COR-L47 (cell line): ENCODE data around the gene ERCC6L2.

Source experiments
- DNase-seq: peaks from one replicate; lab custom pipeline; 2025; lab: John Stamatoyannopoulos, UW

ERCC6L2 gene

GRCh38 chr9:95920017-95920416, 44.5 kb downstream of the ERCC6L2 start:
- DNase-seq = no peak

DNA sequence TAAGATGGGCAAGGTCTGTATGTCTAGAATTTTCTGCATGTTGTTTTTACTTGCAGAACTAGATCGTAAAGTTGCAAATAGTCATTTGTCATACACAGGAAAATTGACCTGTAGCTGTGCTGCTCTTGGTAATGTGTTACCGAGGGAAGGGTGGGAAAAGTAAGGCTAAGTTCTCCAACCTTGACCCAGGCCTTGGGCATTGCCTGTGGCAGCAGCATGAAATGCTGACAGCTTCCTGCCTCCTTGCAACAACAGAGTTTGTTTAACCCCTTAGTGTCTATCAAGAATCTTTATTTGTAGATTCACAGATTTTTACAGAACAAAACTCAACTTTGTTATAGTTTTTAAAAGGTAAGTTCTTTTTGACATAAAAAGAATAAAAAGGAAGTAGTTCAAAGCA, 48.3 kb downstream of the ERCC6L2 start:
- no peak for DNase-seq

- no peak for DNase-seq
Observed at GRCh38 chr9:95924987-95925386, 49.5 kb downstream of the ERCC6L2 start.

DNA sequence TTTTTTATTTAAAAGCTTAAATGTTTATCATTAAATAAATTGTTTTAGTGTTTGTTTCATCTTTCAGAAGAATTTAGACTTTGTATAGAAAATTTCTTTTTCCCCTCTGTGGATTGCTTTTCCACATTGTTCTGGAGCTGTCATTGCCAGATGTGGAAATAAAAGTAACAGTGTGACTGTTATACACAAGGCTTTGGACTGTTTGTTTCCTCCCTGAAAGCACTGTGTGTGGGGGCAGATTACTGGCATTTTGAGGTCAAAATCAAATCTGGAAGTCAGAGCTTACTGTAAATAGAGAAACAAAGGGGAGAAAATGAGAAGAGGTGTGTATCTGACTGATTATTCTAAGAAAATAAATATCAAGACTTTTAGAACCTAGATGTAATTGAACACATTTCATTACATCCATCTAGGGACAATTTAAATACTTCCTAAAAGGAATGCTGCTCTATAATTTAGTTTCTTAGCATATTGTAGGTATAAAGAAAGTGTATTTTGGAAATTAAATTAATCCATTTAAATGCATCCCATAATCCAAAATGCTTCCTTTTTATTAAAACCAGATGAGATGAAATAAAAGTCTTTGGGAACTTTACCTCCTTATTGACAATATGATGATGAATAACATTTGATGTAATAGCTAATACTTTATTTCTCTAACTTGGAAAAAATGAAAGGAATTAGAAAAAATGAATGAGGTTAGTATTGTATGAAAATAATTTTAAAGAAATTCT, 51.9 kb downstream of the ERCC6L2 start:
- DNase-seq = no peak

DNA sequence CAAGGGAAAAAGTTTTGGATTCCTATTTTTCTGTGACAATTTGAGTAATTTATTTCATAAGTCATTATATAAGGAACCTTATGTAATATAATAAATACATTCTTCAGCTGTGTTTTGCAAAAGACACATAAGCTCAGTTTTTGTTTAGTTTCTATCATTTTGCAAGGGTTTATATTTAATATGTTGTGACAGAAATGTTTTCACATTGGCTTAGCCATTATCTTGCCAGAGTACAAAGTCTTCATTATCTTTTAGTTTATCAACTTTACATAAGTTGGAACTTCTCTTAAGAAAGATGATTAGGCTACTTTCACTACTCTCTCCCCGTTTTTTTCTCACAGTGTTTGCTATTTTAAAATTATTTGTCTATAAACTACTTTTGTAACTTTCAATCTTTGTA, 54.8 kb downstream of the ERCC6L2 start:
- DNase-seq = no peak

DNA sequence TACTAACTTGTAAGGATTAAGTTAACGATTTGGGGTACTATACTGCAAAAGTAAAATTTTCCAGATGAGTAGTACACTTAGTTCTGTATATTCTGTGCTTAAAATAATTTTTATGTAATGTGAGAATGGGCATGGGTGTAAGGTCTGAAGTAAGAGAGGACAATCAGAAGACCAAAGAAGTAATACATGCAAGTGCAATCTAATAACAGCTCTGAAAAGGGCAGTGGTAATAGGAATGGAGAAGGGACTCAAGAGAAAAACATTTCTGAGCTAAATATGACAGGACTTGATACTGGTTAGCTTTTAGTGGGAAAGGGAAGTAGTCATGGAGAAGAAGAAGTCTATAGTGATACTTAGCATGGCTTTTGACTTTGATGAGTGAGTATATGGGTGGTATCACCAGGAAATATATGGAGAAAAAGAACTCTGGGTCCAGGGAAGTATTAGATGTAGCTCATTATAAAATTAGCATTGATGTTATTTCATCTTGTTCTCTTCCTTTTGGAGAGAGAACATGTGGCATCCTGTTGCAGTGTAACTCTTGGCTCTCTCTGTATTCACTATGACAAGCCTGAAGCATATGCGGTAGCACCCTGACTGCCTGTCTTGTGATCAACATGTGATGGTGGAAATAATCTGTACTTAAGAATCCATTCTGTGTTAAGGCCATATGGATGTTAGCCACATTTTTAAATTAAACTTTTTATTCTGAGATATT, 60.5 kb downstream of the ERCC6L2 start:
- no peak for DNase-seq

GRCh38 chr9:95936579-95937075, 61.1 kb downstream of the ERCC6L2 start:
- DNase-seq = no peak

DNA sequence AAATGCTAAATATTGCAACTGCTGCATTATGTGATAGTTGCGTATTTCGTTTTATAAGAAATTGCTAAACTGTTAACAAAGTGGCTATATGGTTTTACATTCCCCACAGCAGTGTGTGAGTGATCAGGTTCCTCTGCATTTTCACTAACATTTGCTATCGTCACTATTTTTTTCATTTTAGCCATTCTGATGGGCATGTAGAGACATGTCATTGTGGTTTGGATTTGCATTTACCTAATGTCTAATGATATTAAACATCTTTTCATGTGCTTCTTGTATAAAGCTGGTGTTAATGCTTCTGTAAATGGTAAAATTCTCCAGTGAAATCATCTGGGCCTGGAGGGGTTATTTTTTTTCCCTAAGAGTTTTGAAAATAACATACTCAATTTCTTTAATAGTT, 61.6 kb downstream of the ERCC6L2 start:
- no peak for DNase-seq

- no peak for DNase-seq
Observed at GRCh38 chr9:95938724-95939123, 63.2 kb downstream of the ERCC6L2 start.

DNA sequence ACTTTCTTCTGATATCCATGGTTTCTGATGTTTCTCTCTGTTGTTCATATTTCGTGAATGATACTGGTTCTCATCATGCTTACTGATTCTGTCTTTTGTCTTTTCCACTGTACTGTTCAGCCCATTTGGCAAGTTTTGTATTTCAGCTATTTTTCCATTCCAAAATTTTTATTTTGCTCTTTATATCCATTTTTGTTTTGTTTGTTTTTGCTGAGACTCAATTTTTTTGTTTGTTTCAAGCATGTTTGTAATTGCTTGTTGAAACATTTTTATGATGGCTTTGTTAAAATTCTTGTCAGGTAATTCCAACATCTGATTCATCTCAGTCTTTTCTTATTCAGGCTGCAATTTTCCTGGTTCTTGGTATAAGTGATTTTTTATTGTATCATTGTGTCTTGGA, 64.0 kb downstream of the ERCC6L2 start:
- DNase-seq = no peak

GRCh38 chr9:95940265-95940664, 64.8 kb downstream of the ERCC6L2 start:
- no peak for DNase-seq

- no peak for DNase-seq
Observed at GRCh38 chr9:95942016-95942415, 66.5 kb downstream of the ERCC6L2 start.

- DNase-seq = no peak
Observed at GRCh38 chr9:95947118-95947517, 71.6 kb downstream of the ERCC6L2 start.

DNA sequence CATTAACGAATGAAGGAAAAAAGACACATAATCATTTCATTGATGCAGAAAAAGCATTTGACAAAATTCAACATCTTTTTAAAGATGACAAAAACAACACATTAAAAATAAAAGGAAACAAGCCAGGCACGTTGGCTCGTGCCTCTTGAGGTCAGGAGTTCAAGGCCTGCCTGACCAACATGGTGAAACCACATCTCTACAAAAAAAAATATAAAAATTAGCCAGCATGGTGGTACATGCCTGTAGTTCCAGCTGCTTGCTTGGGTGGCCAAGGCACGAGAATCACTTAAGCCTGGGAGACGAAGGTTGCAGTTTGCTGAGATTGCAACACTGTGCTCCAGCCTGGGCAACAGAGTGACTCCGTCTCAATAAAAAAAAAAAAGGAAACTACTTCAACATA, 77.0 kb downstream of the ERCC6L2 start:
- DNase-seq = no peak

GRCh38 chr9:95953986-95954385, 78.5 kb downstream of the ERCC6L2 start:
- no peak for DNase-seq

GRCh38 chr9:95954940-95955339, 79.4 kb downstream of the ERCC6L2 start:
- DNase-seq = no peak

GRCh38 chr9:95962936-95963335, 87.4 kb downstream of the ERCC6L2 start:
- no peak for DNase-seq

DNA sequence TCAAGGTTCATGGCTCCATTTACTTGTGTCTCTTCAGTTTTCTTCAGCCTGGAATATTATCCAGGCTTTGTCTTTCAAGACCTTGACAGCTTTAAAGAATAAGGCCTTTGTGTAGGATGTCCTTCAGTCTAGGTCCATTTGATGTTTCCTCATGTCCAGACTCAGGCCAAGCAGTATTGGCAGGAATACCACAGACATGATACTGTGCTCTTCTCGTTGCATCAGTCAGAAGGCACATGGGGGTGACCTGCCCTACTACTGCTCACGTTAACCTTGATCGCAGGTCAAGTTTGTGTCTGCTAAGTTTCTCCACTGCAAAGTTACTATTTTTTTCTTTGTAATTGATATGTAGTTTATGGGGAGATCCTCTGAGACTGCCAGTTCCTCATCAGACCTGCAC, 88.2 kb downstream of the ERCC6L2 start:
- DNase-seq = no peak

DNA sequence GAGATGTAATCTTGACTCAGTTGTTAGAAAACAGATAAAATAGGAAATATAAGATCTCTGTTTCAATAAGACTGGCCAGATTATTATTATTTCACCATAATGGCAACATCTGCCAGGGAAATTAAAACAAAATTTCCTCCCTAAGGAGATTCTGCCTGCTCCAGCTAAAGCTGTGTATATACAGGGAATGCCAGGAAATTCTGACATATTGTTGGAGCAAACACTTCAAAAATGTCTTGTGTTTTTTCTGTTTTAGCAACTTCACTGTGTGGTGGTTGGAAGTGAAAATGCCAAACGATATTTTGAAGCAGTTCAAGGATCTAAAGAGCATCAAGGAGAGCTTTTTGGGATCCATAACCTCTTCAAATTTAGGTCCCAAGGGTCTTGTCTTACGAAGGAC, 90.8 kb downstream of the ERCC6L2 start:
- no peak for DNase-seq

GRCh38 chr9:95970317-95970716, 94.8 kb downstream of the ERCC6L2 start:
- DNase-seq = no peak

DNA sequence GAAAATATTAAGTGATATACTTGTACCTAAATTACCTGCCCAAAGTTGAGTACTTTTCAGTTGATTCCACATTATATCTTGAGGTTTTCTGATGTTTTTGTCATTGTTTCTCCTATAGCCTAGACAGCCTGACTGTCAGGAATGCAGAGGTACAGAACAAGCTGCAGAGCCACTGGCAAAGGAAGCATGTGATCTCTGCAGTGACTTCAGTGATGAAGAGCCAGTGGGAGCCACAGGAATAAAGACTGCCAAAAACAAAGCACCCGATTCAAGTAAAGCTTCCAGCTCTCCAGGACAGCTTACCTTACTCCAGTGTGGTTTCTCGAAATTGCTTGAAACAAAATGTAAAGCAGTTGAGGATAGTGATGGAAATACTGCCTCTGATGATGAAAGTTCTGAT, 96.3 kb downstream of the ERCC6L2 start:
- DNase-seq = no peak

GRCh38 chr9:95974389-95974788, 98.9 kb downstream of the ERCC6L2 start:
- DNase-seq = no peak

DNA sequence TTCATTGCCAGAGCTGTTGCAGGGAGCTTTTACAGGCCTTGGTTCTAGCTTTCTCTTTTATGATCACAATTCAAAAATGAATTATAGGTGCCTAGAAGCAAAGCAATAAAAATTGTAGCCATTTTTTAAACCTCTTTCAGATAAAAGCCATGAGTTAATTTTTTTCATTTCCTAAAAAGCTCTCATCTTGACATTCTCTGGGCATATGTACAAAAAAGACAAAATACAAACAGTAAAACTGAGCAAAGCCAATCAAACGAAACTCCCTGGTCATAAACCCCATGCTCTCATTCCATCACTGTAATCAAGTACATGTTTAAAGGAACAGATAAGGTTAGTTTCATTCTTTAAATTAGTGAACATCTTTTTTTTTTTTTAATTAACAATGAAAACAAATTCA, 101.9 kb downstream of the ERCC6L2 start:
- no peak for DNase-seq

- DNase-seq = no peak
Observed at GRCh38 chr9:95978106-95978505, 102.6 kb downstream of the ERCC6L2 start.
